HFF-Myc (cell line): ENCODE data around the gene GM2A.

ENCODE experiments used
- DNase-seq: peaks from one replicate; pipeline ENCODE4 v3.0.0-alpha.2; 2011; ENCODE audit warnings: low read depth; ENCODE audit errors: extremely low read depth
- H3K4me3 ChIP-seq: replicated peaks from 2 replicates; pipeline ENCODE4 v1.5.1; 2011; ENCODE audit warnings: low read depth, mild to moderate bottlenecking, control low read depth, low read length
- CTCF ChIP-seq: IDR thresholded peaks from 2 replicates; pipeline ENCODE4 v1.5.1; 2012; ENCODE audit warnings: mild to moderate bottlenecking, low read depth, low read length, control low read depth; ENCODE audit errors: missing control alignments

Gene GM2A

GRCh38 chr5:151267491-151268260, 14.7 kb downstream of the GM2A start:
- H3K4me3 ChIP-seq = no peak overlapping the region
- DNase-seq = no peak
- no peak for TF ChIP-seq CTCF

GRCh38 chr5:151270599-151270998, 17.6 kb downstream of the GM2A start:
- H3K4me3 ChIP-seq = no peak overlapping the region
- no peak for DNase-seq
- no peak for TF ChIP-seq CTCF

- TF ChIP-seq CTCF = no peak
- DNase-seq = no peak
- no peak overlapping the region for H3K4me3 ChIP-seq
These were observed 18.4 kb downstream of the GM2A start for GRCh38 chr5:151271336-151271735.

- no peak for TF ChIP-seq CTCF
- no peak for DNase-seq
- no peak overlapping the region for H3K4me3 ChIP-seq
These were observed 21.7 kb downstream of the GM2A start for GRCh38 chr5:151274666-151275065.

GRCh38 chr5:151275803-151276202, 22.8 kb downstream of the GM2A start:
- no peak for TF ChIP-seq CTCF
- H3K4me3 ChIP-seq = no peak overlapping the region
- no peak for DNase-seq

GRCh38 chr5:151278845-151279244, 25.9 kb downstream of the GM2A start:
- no peak for TF ChIP-seq CTCF
- no peak for DNase-seq
- H3K4me3 ChIP-seq = no peak overlapping the region

- TF ChIP-seq CTCF = no peak
- no peak for DNase-seq
- no peak overlapping the region for H3K4me3 ChIP-seq
These were observed 27.5 kb downstream of the GM2A start for GRCh38 chr5:151280443-151280842.
